RWPE2 (cell line): ENCODE data around the gene BCL2L15.

Experiments used
- ATAC-seq: fragments of 200-7000 bp; cut with Tn5 transposase; 3 replicates; pipeline ENCODE4 v1.9.1; 2021; ENCODE audit warnings: low read depth
- DNase-seq: peaks from one replicate; pipeline ENCODE4 v3.0.0-alpha.2; 2020; ENCODE audit warnings: low spot score
- H3K27ac ChIP-seq: fragments of 450-650 bp; 2 replicates; pipeline ENCODE4 v1.5.1; 2017; ENCODE audit warnings: mild to moderate bottlenecking; ENCODE audit not compliant: poor library complexity, severe bottlenecking
- H3K27me3 ChIP-seq: fragments of 250-450 bp; sonication (Bioruptor Pico); 2 replicates; pipeline ENCODE4 v1.5.1; 2021; ENCODE audit warnings: mild to moderate bottlenecking, moderate library complexity; ENCODE audit not compliant: insufficient read depth, poor library complexity, severe bottlenecking
- H3K36me3 ChIP-seq: fragments of 250-450 bp; sonication (Bioruptor Pico); 2 replicates; pipeline ENCODE4 v1.5.1; 2020; ENCODE audit warnings: low read depth, mild to moderate bottlenecking, moderate library complexity
- H3K4me1 ChIP-seq: fragments of 250-450 bp; sonication (Bioruptor Pico); 2 replicates; pipeline ENCODE4 v1.5.1; 2021; ENCODE audit warnings: mild to moderate bottlenecking, moderate library complexity; ENCODE audit not compliant: insufficient read depth, poor library complexity, severe bottlenecking
- H3K4me3 ChIP-seq: fragments of 250-450 bp; sonication (Bioruptor Pico); 2 replicates; pipeline ENCODE4 v1.5.1; 2021; ENCODE audit warnings: mild to moderate bottlenecking, moderate library complexity; ENCODE audit not compliant: severe bottlenecking
- H3K9me3 ChIP-seq: fragments of 250-450 bp; sonication (Bioruptor Pico); 2 replicates; pipeline ENCODE4 v1.5.1; 2021; ENCODE audit warnings: mild to moderate bottlenecking, moderate library complexity; ENCODE audit not compliant: severe bottlenecking
- CTCF ChIP-seq: fragments of 450-650 bp; IDR thresholded peaks from one replicate; pipeline ENCODE4 v1.5.1; 2017; ENCODE audit warnings: mild to moderate bottlenecking, moderate library complexity; ENCODE audit not compliant: poor library complexity, severe bottlenecking

Gene BCL2L15

GRCh38 chr1:113934006-113934405 is 46.6 kb upstream of the BCL2L15 start:
- H3K4me1 ChIP-seq = peaks cover 19% of the 10 kb centered on the region
- no peak overlapping the region for H3K27ac ChIP-seq
- ATAC-seq (no peak), DNase-seq (no peak)
- no peaks in the 10 kb centered on the region for H3K27me3 ChIP-seq
- H3K9me3 ChIP-seq = no peaks in the 10 kb centered on the region
- no peak overlapping the region for H3K4me3 ChIP-seq
- H3K36me3 ChIP-seq = no peaks in the 10 kb centered on the region
- no peak for TF ChIP-seq CTCF

- Histone ChIP-seq H3K4me3 (no peak overlapping the region), H3K4me1 (peaks cover 16% of the 10 kb centered on the region), H3K27me3 (no peaks in the 10 kb centered on the region), H3K36me3 (no peaks in the 10 kb centered on the region), H3K9me3 (no peaks in the 10 kb centered on the region), H3K27ac (peak overlapping the region; percentile 46)
- ATAC-seq (no peak), DNase-seq (no peak)
- no peak for TF ChIP-seq CTCF
These were observed 44.1 kb upstream of the BCL2L15 start for GRCh38 chr1:113931451-113931851.

GRCh38 chr1:113930499-113931161 is 43.2 kb upstream of the BCL2L15 start:
- peak overlapping the region; percentile 46 for H3K27ac ChIP-seq
- H3K4me1 ChIP-seq = peaks cover 16% of the 10 kb centered on the region
- ATAC-seq (peak; percentile 27; the same call in 1 of the 3 replicates), DNase-seq (no peak)
- peak overlapping the region; percentile 84 for H3K4me3 ChIP-seq
- no peaks in the 10 kb centered on the region for H3K9me3 ChIP-seq
- no peaks in the 10 kb centered on the region for H3K27me3 ChIP-seq
- no peaks in the 10 kb centered on the region for H3K36me3 ChIP-seq
- no peak for TF ChIP-seq CTCF

GRCh38 chr1:113929750-113930498 is 42.5 kb upstream of the BCL2L15 start:
- ATAC-seq (peak; percentile 45), DNase-seq (no peak)
- H3K27me3 ChIP-seq = no peaks in the 10 kb centered on the region
- peak overlapping the region; percentile 46 for H3K27ac ChIP-seq
- H3K9me3 ChIP-seq = no peaks in the 10 kb centered on the region
- H3K4me3 ChIP-seq = peak overlapping the region; percentile 84
- H3K4me1 ChIP-seq = peaks cover 16% of the 10 kb centered on the region
- TF ChIP-seq CTCF = peak; percentile 34
- H3K36me3 ChIP-seq = no peaks in the 10 kb centered on the region
